ENCODE measurements around the gene PPP6C. TPM values are rescaled to one million over a fixed set of nuclear protein-coding genes. Genes with fewer than 3 reads are reported as not detected.
A peak's percentile ranks its signal among the peaks of the same experiment; 100 is the strongest.

Gene PPP6C
- total and polyA plus RNA-seq, 2 experiments from 2014 or later: 31.9 to 46.4 TPM

DNA sequence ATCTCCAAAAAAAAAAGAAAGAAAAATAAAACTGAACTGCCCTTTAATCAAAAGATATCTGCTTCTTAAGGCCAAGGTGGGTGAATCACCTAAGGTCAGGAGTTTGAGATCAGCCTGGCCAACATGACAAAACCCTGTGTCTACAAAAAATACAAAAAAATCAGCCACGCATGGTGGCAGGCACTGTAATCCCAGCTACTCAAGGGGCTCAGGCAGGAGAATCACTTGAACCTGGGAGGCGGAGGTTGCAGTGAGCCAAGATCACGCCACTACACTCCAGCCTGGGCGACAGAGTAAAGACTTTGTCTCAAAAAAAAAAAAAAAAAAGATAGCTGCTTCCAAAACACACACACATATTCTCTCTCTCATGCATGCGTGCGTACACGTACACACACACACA is 64.1 kb downstream of the PPP6C start:
- H3K27me3 Mint-ChIP-seq (ENCODE audit: insufficient read depth, low read depth, poor library complexity): peaks cover 5% of the 10 kb centered on the region
- peaks cover 4% of the 10 kb centered on the region; the same call in 2 of the 3 replicates for H3K36me3 Mint-ChIP-seq (ENCODE audit: low read depth)
- no peak overlapping the region for H3K4me3 Mint-ChIP-seq
- Histone ChIP-seq H3K4me3 (no peak overlapping the region), H3K79me2 (replicated peaks; ENCODE audit: insufficient read depth) (peaks cover 81% of the 10 kb centered on the region), H3K4me2 (no peak overlapping the region), H4K20me1 (replicated peaks; ENCODE audit: insufficient read depth) (peaks cover 13% of the 10 kb centered on the region; the same call in 1 of the 2 replicates), H3K4me1 (ENCODE audit: insufficient read depth) (peaks cover 7% of the 10 kb centered on the region), H3K27ac (ENCODE audit: low read depth) (peak overlapping the region; percentile 76; the same call in 1 of the 2 replicates), H2AFZ (no peak overlapping the region), H3K27me3 (ENCODE audit: insufficient read depth) (no peaks in the 10 kb centered on the region), H3K9me2 (ENCODE audit: insufficient read depth) (no peaks in the 10 kb centered on the region), H3K36me3 (ENCODE audit: insufficient read depth) (no peaks in the 10 kb centered on the region), H3F3A (replicated peaks; ENCODE audit: low read depth) (no peaks in the 10 kb centered on the region)
- TF ChIP-seq, protein P1, sequence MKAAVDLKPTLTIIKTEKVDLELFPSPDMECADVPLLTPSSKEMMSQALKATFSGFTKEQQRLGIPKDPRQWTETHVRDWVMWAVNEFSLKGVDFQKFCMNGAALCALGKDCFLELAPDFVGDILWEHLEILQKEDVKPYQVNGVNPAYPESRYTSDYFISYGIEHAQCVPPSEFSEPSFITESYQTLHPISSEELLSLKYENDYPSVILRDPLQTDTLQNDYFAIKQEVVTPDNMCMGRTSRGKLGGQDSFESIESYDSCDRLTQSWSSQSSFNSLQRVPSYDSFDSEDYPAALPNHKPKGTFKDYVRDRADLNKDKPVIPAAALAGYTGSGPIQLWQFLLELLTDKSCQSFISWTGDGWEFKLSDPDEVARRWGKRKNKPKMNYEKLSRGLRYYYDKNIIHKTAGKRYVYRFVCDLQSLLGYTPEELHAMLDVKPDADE (IDR thresholded peaks at IDR 0.05): no peak
- TF ChIP-seq, protein P2, sequence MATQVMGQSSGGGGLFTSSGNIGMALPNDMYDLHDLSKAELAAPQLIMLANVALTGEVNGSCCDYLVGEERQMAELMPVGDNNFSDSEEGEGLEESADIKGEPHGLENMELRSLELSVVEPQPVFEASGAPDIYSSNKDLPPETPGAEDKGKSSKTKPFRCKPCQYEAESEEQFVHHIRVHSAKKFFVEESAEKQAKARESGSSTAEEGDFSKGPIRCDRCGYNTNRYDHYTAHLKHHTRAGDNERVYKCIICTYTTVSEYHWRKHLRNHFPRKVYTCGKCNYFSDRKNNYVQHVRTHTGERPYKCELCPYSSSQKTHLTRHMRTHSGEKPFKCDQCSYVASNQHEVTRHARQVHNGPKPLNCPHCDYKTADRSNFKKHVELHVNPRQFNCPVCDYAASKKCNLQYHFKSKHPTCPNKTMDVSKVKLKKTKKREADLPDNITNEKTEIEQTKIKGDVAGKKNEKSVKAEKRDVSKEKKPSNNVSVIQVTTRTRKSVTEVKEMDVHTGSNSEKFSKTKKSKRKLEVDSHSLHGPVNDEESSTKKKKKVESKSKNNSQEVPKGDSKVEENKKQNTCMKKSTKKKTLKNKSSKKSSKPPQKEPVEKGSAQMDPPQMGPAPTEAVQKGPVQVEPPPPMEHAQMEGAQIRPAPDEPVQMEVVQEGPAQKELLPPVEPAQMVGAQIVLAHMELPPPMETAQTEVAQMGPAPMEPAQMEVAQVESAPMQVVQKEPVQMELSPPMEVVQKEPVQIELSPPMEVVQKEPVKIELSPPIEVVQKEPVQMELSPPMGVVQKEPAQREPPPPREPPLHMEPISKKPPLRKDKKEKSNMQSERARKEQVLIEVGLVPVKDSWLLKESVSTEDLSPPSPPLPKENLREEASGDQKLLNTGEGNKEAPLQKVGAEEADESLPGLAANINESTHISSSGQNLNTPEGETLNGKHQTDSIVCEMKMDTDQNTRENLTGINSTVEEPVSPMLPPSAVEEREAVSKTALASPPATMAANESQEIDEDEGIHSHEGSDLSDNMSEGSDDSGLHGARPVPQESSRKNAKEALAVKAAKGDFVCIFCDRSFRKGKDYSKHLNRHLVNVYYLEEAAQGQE (IDR thresholded peaks at IDR 0.05; ENCODE audit: unreplicated experiment): no peak
- TF ChIP-seq, protein P3, sequence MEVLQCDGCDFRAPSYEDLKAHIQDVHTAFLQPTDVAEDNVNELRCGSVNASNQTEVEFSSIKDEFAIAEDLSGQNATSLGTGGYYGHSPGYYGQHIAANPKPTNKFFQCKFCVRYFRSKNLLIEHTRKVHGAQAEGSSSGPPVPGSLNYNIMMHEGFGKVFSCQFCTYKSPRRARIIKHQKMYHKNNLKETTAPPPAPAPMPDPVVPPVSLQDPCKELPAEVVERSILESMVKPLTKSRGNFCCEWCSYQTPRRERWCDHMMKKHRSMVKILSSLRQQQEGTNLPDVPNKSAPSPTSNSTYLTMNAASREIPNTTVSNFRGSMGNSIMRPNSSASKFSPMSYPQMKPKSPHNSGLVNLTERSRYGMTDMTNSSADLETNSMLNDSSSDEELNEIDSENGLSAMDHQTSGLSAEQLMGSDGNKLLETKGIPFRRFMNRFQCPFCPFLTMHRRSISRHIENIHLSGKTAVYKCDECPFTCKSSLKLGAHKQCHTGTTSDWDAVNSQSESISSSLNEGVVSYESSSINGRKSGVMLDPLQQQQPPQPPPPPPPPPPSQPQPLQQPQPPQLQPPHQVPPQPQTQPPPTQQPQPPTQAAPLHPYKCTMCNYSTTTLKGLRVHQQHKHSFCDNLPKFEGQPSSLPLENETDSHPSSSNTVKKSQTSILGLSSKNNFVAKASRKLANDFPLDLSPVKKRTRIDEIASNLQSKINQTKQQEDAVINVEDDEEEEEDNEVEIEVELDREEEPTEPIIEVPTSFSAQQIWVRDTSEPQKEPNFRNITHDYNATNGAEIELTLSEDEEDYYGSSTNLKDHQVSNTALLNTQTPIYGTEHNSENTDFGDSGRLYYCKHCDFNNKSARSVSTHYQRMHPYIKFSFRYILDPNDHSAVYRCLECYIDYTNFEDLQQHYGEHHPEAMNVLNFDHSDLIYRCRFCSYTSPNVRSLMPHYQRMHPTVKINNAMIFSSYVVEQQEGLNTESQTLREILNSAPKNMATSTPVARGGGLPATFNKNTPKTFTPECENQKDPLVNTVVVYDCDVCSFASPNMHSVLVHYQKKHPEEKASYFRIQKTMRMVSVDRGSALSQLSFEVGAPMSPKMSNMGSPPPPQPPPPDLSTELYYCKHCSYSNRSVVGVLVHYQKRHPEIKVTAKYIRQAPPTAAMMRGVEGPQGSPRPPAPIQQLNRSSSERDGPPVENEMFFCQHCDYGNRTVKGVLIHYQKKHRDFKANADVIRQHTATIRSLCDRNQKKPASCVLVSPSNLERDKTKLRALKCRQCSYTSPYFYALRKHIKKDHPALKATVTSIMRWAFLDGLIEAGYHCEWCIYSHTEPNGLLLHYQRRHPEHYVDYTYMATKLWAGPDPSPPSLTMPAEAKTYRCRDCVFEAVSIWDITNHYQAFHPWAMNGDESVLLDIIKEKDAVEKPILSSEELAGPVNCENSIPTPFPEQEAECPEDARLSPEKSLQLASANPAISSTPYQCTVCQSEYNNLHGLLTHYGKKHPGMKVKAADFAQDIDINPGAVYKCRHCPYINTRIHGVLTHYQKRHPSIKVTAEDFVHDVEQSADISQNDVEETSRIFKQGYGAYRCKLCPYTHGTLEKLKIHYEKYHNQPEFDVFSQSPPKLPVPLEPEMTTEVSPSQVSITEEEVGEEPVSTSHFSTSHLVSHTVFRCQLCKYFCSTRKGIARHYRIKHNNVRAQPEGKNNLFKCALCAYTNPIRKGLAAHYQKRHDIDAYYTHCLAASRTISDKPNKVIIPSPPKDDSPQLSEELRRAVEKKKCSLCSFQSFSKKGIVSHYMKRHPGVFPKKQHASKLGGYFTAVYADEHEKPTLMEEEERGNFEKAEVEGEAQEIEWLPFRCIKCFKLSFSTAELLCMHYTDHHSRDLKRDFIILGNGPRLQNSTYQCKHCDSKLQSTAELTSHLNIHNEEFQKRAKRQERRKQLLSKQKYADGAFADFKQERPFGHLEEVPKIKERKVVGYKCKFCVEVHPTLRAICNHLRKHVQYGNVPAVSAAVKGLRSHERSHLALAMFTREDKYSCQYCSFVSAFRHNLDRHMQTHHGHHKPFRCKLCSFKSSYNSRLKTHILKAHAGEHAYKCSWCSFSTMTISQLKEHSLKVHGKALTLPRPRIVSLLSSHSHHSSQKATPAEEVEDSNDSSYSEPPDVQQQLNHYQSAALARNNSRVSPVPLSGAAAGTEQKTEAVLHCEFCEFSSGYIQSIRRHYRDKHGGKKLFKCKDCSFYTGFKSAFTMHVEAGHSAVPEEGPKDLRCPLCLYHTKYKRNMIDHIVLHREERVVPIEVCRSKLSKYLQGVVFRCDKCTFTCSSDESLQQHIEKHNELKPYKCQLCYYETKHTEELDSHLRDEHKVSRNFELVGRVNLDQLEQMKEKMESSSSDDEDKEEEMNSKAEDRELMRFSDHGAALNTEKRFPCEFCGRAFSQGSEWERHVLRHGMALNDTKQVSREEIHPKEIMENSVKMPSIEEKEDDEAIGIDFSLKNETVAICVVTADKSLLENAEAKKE (CRISPR knock-in tag; IDR thresholded peaks at IDR 0.05): no peak
- TF ChIP-seq NANOG (IDR thresholded peaks at IDR 0.05; ENCODE audit: borderline replicate concordance): no peak
- no peak for TF ChIP-seq ZNF114 (CRISPR knock-in tag; IDR thresholded peaks at IDR 0.05)
- TF ChIP-seq, protein P4, sequence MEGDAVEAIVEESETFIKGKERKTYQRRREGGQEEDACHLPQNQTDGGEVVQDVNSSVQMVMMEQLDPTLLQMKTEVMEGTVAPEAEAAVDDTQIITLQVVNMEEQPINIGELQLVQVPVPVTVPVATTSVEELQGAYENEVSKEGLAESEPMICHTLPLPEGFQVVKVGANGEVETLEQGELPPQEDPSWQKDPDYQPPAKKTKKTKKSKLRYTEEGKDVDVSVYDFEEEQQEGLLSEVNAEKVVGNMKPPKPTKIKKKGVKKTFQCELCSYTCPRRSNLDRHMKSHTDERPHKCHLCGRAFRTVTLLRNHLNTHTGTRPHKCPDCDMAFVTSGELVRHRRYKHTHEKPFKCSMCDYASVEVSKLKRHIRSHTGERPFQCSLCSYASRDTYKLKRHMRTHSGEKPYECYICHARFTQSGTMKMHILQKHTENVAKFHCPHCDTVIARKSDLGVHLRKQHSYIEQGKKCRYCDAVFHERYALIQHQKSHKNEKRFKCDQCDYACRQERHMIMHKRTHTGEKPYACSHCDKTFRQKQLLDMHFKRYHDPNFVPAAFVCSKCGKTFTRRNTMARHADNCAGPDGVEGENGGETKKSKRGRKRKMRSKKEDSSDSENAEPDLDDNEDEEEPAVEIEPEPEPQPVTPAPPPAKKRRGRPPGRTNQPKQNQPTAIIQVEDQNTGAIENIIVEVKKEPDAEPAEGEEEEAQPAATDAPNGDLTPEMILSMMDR (conservative IDR thresholded peaks at IDR 0.05; ENCODE audit: low read depth in 2 of 2): no peak
- TF ChIP-seq JUNB (IDR thresholded peaks at IDR 0.05; ENCODE audit: unreplicated experiment): no peak
- TF ChIP-seq EZH2 (IDR thresholded peaks at IDR 0.05; ENCODE audit: low read depth, unreplicated experiment): no peak
- no peak for TF ChIP-seq EZH2phosphoT487 (IDR thresholded peaks at IDR 0.05; ENCODE audit: unreplicated experiment)
- no peak for TF ChIP-seq CREB1 (CRISPR knock-in tag; IDR thresholded peaks at IDR 0.05; ENCODE audit: low read depth)
- no peak for TF ChIP-seq ZNF331 (CRISPR knock-in tag; IDR thresholded peaks at IDR 0.05; ENCODE audit: low read depth)
- TF ChIP-seq POLR2AphosphoS5 (IDR thresholded peaks at IDR 0.05; ENCODE audit: low read depth): no peak
- TF ChIP-seq STAT1 (IDR thresholded peaks at IDR 0.05; ENCODE audit: unreplicated experiment): no peak
- ATAC-seq (no peak), DNase-seq (ENCODE audit: low spot score) (no peak)
- peaks cover 15% of the 10 kb centered on the region; the same call in 2 of the 3 replicates for H3K4me1 Mint-ChIP-seq
- peak overlapping the region; percentile 91 for H3K27ac Mint-ChIP-seq
- H3K9me3 Mint-ChIP-seq: no peaks in the 10 kb centered on the region
